Measurements from ENCODE around the gene FOXD1. TPM values are rescaled to one million over a fixed set of nuclear protein-coding genes. Genes with fewer than 3 reads are reported as not detected.

Gene FOXD1
- total RNA-seq (not detected), polyA plus RNA-seq (under 1 TPM in 1 of 2 donors, not detected in 1; 0.08 TPM)

- no peak within 1 kb of the TSS for H3K27ac ChIP-seq (ENCODE audit: low read depth, low read length)
- peak within 1 kb of the TSS in 1 of 2 donors; percentile 36 for H3K4me3 ChIP-seq (ENCODE audit: low read length in 2 of 2)
- peak within 1 kb of the TSS; percentile 85 to 93 (median 86) for H3K4me3 Mint-ChIP-seq
- H3K36me3 ChIP-seq (ENCODE audit: insufficient read depth, low read length), result no peaks in the 10 kb centered on the region
- ChIA-PET CTCF (ENCODE audit: partially characterized antibody) (interaction anchor here (1.2 to 1.6 kb wide), 2 partner anchors 62 to 232 kb away, joined by 4 to 6 read pairs; no protein-coding TSS in a partner anchor), POLR2A (ENCODE audit: partially characterized antibody) (interaction anchor here (1.1 to 2.2 kb wide), 5 partner anchors 28 to 216 kb away, joined by 3 to 6 read pairs (median 3); no protein-coding TSS in a partner anchor)
- peak in 2 of 5 donors; percentile 28 to 45 for DNase-seq
- peaks cover 0 to 44% (median 7%) of the 10 kb centered on the region in 8 donors for H3K9me3 Mint-ChIP-seq
- H3K27me3 ChIP-seq (ENCODE audit: insufficient read depth, low read length), result peaks cover 82% of the 10 kb centered on the region
- peaks cover 0 to 2% of the 10 kb centered on the region in 2 donors for H3K36me3 Mint-ChIP-seq
- peaks cover 22% of the 10 kb centered on the region for H3K4me1 ChIP-seq (ENCODE audit: insufficient read depth, low read length)
- H3K4me1 Mint-ChIP-seq, result peaks cover 6 to 28% (median 17%) of the 10 kb centered on the region in 4 donors
- peak within 1 kb of the TSS in 6 of 7 donors; percentile 63 to 92 (median 82) for H3K27ac Mint-ChIP-seq
- no peaks in the 10 kb centered on the region for H3K9me3 ChIP-seq (ENCODE audit: control insufficient read depth in 1 of 2, low read length in 2 of 2)
- peaks cover 56% of the 10 kb centered on the region in 2 donors for H3K27me3 Mint-ChIP-seq
- intact Hi-C loops (cut with micrococcal nuclease), result no loop called here
These were observed at the start of gene FOXD1 for GRCh38 chr5:73448463-73449136. Gene FOXD1 (minus strand): TSS chr5:73448777. CDS start chr5:73448362, 415 bp downstream.

- Histone ChIP-seq H3K27me3 (ENCODE audit: insufficient read depth, low read length) (no peaks in the 10 kb centered on the region), H3K9me3 (ENCODE audit: control insufficient read depth in 1 of 2, low read length in 2 of 2) (no peaks in the 10 kb centered on the region), H3K4me1 (ENCODE audit: insufficient read depth, low read length) (peaks cover 38% of the 10 kb centered on the region), H3K27ac (ENCODE audit: low read depth, low read length) (peak overlapping the region; percentile 97), H3K36me3 (ENCODE audit: insufficient read depth, low read length) (peaks cover 9% of the 10 kb centered on the region), H3K4me3 (ENCODE audit: low read length in 2 of 2) (peak overlapping the region; percentile 77 to 91)
- Mint-ChIP-seq H3K36me3 (peaks cover 16 to 32% of the 10 kb centered on the region in 2 donors), H3K27ac (peak overlapping the region; percentile 99 to 100 (median 99)), H3K4me1 (peaks cover 30 to 47% (median 36%) of the 10 kb centered on the region in 4 donors), H3K27me3 (peaks cover 12 to 13% of the 10 kb centered on the region in 2 donors), H3K4me3 (peak overlapping the region; percentile 95 to 99 (median 98)), H3K9me3 (no peaks in the 10 kb centered on the region)
- POLR2A ChIA-PET (ENCODE audit: partially characterized antibody), result interaction anchor here (0.6 to 4.7 kb wide), 12 partner anchors 11 to 1839 kb away, joined by 3 to 45 read pairs (median 4); partner anchors contain the start of genes ANKRA2, FOXD1, HMGCR and UTP15
- CTCF ChIA-PET (ENCODE audit: partially characterized antibody), result interaction anchor here (2.4 kb wide), 1 partner anchor 46 kb away, joined by 9 read pairs; no protein-coding TSS in a partner anchor
- intact Hi-C loops (cut with micrococcal nuclease), result loop anchor here (1.0 kb wide), 2 partner anchors 46 to 68 kb away; partner anchors contain the start of genes ANKRA2 and UTP15
- peak in 1 of 5 donors; percentile 1 for DNase-seq
These were observed 49.0 kb upstream of the FOXD1 start for GRCh38 chr5:73497497-73498056.

GRCh38 chr5:73496984-73497457, 48.4 kb upstream of the FOXD1 start:
- no peak overlapping the region for H3K4me3 ChIP-seq (ENCODE audit: low read length in 2 of 2)
- peak overlapping the region in 5 of 8 donors; percentile 43 to 98 (median 95) for H3K4me3 Mint-ChIP-seq
- H3K36me3 Mint-ChIP-seq, result peaks cover 11 to 27% of the 10 kb centered on the region in 2 donors
- H3K4me1 Mint-ChIP-seq, result peaks cover 25 to 41% (median 31%) of the 10 kb centered on the region in 4 donors
- H3K4me1 ChIP-seq (ENCODE audit: insufficient read depth, low read length), result peaks cover 38% of the 10 kb centered on the region
- H3K9me3 Mint-ChIP-seq, result no peaks in the 10 kb centered on the region
- peaks cover 5% of the 10 kb centered on the region for H3K36me3 ChIP-seq (ENCODE audit: insufficient read depth, low read length)
- peak overlapping the region in 4 of 7 donors; percentile 99 for H3K27ac Mint-ChIP-seq
- no peaks in the 10 kb centered on the region for H3K27me3 ChIP-seq (ENCODE audit: insufficient read depth, low read length)
- H3K9me3 ChIP-seq (ENCODE audit: control insufficient read depth in 1 of 2, low read length in 2 of 2), result no peaks in the 10 kb centered on the region
- POLR2A ChIA-PET (ENCODE audit: partially characterized antibody), result interaction anchor here (1.3 to 4.7 kb wide), 4 partner anchors 49 to 1840 kb away, joined by 3 to 45 read pairs (median 4); partner anchors contain the start of genes ANKRA2, FOXD1, HMGCR and UTP15
- no peak for DNase-seq
- H3K27ac ChIP-seq (ENCODE audit: low read depth, low read length), result no peak overlapping the region
- CTCF ChIA-PET (ENCODE audit: partially characterized antibody), result interaction anchor here (1.2 to 2.4 kb wide), 2 partner anchors 40 to 46 kb away, joined by 3 to 9 read pairs; no protein-coding TSS in a partner anchor
- intact Hi-C loops (cut with micrococcal nuclease), result no loop called here
- H3K27me3 Mint-ChIP-seq, result peaks cover 14 to 16% of the 10 kb centered on the region in 2 donors

- H3K27ac ChIP-seq (ENCODE audit: low read depth, low read length), result no peak overlapping the region
- no peak for DNase-seq
- Mint-ChIP-seq H3K4me1 (peaks cover 19 to 33% (median 24%) of the 10 kb centered on the region in 4 donors), H3K9me3 (no peaks in the 10 kb centered on the region), H3K36me3 (peaks cover under 1 to 21% of the 10 kb centered on the region in 2 donors), H3K27ac (no peak overlapping the region), H3K27me3 (peaks cover 14 to 19% of the 10 kb centered on the region in 2 donors), H3K4me3 (no peak overlapping the region)
- H3K4me1 ChIP-seq (ENCODE audit: insufficient read depth, low read length), result peaks cover 29% of the 10 kb centered on the region
- no peak overlapping the region for H3K4me3 ChIP-seq (ENCODE audit: low read length in 2 of 2)
- CTCF ChIA-PET (ENCODE audit: partially characterized antibody), result interaction anchor here (1.2 to 2.4 kb wide), 2 partner anchors 42 to 45 kb away, joined by 3 to 9 read pairs; no protein-coding TSS in a partner anchor
- H3K9me3 ChIP-seq (ENCODE audit: control insufficient read depth in 1 of 2, low read length in 2 of 2), result no peaks in the 10 kb centered on the region
- intact Hi-C loops (cut with micrococcal nuclease), result no loop called here
- peaks cover 5% of the 10 kb centered on the region for H3K36me3 ChIP-seq (ENCODE audit: insufficient read depth, low read length)
- POLR2A ChIA-PET (ENCODE audit: partially characterized antibody), result interaction anchor here (4.7 kb wide), 1 partner anchor 69 kb away, joined by 45 read pairs; the partner anchor contains the start of genes ANKRA2 and UTP15
- H3K27me3 ChIP-seq (ENCODE audit: insufficient read depth, low read length), result no peaks in the 10 kb centered on the region
These were observed 47.3 kb upstream of the FOXD1 start for GRCh38 chr5:73495772-73496335.

- ChIA-PET CTCF (ENCODE audit: partially characterized antibody) (interaction anchor here (0.6 kb wide), 1 partner anchor 39 kb away, joined by 3 read pairs; no protein-coding TSS in a partner anchor), POLR2A (ENCODE audit: partially characterized antibody) (no interaction called here)
- intact Hi-C loops (cut with micrococcal nuclease), result no loop called here
- Histone ChIP-seq H3K4me1 (ENCODE audit: insufficient read depth, low read length) (peaks cover 18% of the 10 kb centered on the region), H3K9me3 (ENCODE audit: control insufficient read depth in 1 of 2, low read length in 2 of 2) (no peaks in the 10 kb centered on the region), H3K36me3 (ENCODE audit: insufficient read depth, low read length) (no peaks in the 10 kb centered on the region), H3K27ac (ENCODE audit: low read depth, low read length) (no peak overlapping the region), H3K27me3 (ENCODE audit: insufficient read depth, low read length) (no peaks in the 10 kb centered on the region), H3K4me3 (ENCODE audit: low read length in 2 of 2) (no peak overlapping the region)
- H3K9me3 Mint-ChIP-seq, result no peaks in the 10 kb centered on the region
- no peak for DNase-seq
- peaks cover 14 to 19% of the 10 kb centered on the region in 2 donors for H3K27me3 Mint-ChIP-seq
- H3K4me1 Mint-ChIP-seq, result peaks cover 11 to 21% (median 16%) of the 10 kb centered on the region in 4 donors
- no peak overlapping the region for H3K27ac Mint-ChIP-seq
- peaks cover 0 to 16% of the 10 kb centered on the region in 2 donors for H3K36me3 Mint-ChIP-seq
- no peak overlapping the region for H3K4me3 Mint-ChIP-seq
These were observed 46.1 kb upstream of the FOXD1 start for GRCh38 chr5:73494721-73495120.

- intact Hi-C loops (cut with micrococcal nuclease), result no loop called here
These were observed 44.8 kb upstream of the FOXD1 start for GRCh38 chr5:73493421-73493820.

More at GRCh38 chr5:73493421-73493820, 44.8 kb upstream of the FOXD1 start:
- H3K27ac ChIP-seq (ENCODE audit: low read depth, low read length), result no peak overlapping the region
- Mint-ChIP-seq H3K36me3 (peaks cover 0 to 5% of the 10 kb centered on the region in 2 donors), H3K9me3 (no peaks in the 10 kb centered on the region), H3K4me1 (peaks cover 4 to 10% (median 8%) of the 10 kb centered on the region in 4 donors), H3K27ac (no peak overlapping the region), H3K4me3 (no peak overlapping the region), H3K27me3 (peaks cover 14 to 24% of the 10 kb centered on the region in 2 donors)
- DNase-seq, result no peak
- no peaks in the 10 kb centered on the region for H3K27me3 ChIP-seq (ENCODE audit: insufficient read depth, low read length)
- no peaks in the 10 kb centered on the region for H3K36me3 ChIP-seq (ENCODE audit: insufficient read depth, low read length)
- no peaks in the 10 kb centered on the region for H3K9me3 ChIP-seq (ENCODE audit: control insufficient read depth in 1 of 2, low read length in 2 of 2)
- H3K4me3 ChIP-seq (ENCODE audit: low read length in 2 of 2), result no peak overlapping the region
- ChIA-PET CTCF (ENCODE audit: partially characterized antibody) (no interaction called here), POLR2A (ENCODE audit: partially characterized antibody) (no interaction called here)
- peaks cover 9% of the 10 kb centered on the region for H3K4me1 ChIP-seq (ENCODE audit: insufficient read depth, low read length)
